ENCODE measurements around the gene AVPR2. TPM values are rescaled to one million over a fixed set of nuclear protein-coding genes. Genes with fewer than 3 reads are reported as not detected.

Gene AVPR2
- total RNA-seq, 1 experiment from 2014 or later, result not detected

- intact Hi-C loops (cut with micrococcal nuclease), result no loop called here
- Histone ChIP-seq H3K4me2 (ENCODE audit: low read length) (no peak overlapping the region), H3K4me3 (replicated peaks in 1 of 2; ENCODE audit: low read depth in 1 of 2, low read length in 2 of 2) (no peak overlapping the region), H3K27me3 (ENCODE audit: insufficient read depth, low read length) (no peaks in the 10 kb centered on the region), H3K9me2 (ENCODE audit: insufficient read depth) (no peaks in the 10 kb centered on the region), H2AFZ (ENCODE audit: low read depth, low read length, poor library complexity, severe bottlenecking) (no peak overlapping the region), H3K27ac (ENCODE audit: low read depth, low read length) (no peak overlapping the region), H3K9me3 (ENCODE audit: control insufficient read depth in 1 of 2, insufficient read depth in 1 of 2, low read depth in 1 of 2, low read length in 2 of 2) (no peaks in the 10 kb centered on the region), H3K79me2 (ENCODE audit: insufficient read depth, low read length) (no peaks in the 10 kb centered on the region), H3K4me1 (ENCODE audit: control insufficient read depth in 1 of 2, insufficient read depth in 2 of 2, low read length in 2 of 2) (peaks cover 0 to 2% of the 10 kb centered on the region in 2 experiments; a peak in 1 of 4 replicates), H4K20me1 (ENCODE audit: insufficient read depth) (no peaks in the 10 kb centered on the region), H3K36me3 (ENCODE audit: control insufficient read depth in 1 of 2, insufficient read depth in 2 of 2, low read length in 2 of 2) (no peaks in the 10 kb centered on the region), H3K9ac (ENCODE audit: low read length) (no peak overlapping the region)
- ATAC-seq (peak; percentile 66), DNase-seq (ENCODE audit: low read depth, low spot score) (no peak)
- CTCF ChIA-PET, result interaction anchor here (0.5 kb wide), 1 partner anchor 587 kb away, joined by 4 read pairs; no protein-coding TSS in a partner anchor
- BruUV-seq (replicated peaks), result no TSS peak
- RAD21 ChIA-PET (ENCODE audit: low non-redundant PET in 1 of 2, low total read pairs in 2 of 2, uncharacterized antibody in 2 of 2, unreplicated experiment in 2 of 2), result no interaction called here
- TF ChIP-seq YY1 (IDR thresholded peaks at IDR 0.05; ENCODE audit: extremely low read depth, insufficient replicate concordance, low read depth, low read length), result no peak
- TF ChIP-seq POLR2AphosphoS5 (IDR thresholded peaks at IDR 0.05; ENCODE audit: low read depth, low read length), result no peak
- TF ChIP-seq SP1 (IDR thresholded peaks at IDR 0.05; ENCODE audit: low read depth), result no peak
- TF ChIP-seq RAD21 (IDR thresholded peaks at IDR 0.05; ENCODE audit: low read depth), result no peak
- TF ChIP-seq, protein P1, sequence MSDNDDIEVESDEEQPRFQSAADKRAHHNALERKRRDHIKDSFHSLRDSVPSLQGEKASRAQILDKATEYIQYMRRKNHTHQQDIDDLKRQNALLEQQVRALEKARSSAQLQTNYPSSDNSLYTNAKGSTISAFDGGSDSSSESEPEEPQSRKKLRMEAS (IDR thresholded peaks at IDR 0.05), result no peak
- TF ChIP-seq POLR2A (IDR thresholded peaks at IDR 0.05; ENCODE audit: borderline replicate concordance, extremely low read depth, insufficient read depth, insufficient read length), result no peak
- TF ChIP-seq, protein P2, sequence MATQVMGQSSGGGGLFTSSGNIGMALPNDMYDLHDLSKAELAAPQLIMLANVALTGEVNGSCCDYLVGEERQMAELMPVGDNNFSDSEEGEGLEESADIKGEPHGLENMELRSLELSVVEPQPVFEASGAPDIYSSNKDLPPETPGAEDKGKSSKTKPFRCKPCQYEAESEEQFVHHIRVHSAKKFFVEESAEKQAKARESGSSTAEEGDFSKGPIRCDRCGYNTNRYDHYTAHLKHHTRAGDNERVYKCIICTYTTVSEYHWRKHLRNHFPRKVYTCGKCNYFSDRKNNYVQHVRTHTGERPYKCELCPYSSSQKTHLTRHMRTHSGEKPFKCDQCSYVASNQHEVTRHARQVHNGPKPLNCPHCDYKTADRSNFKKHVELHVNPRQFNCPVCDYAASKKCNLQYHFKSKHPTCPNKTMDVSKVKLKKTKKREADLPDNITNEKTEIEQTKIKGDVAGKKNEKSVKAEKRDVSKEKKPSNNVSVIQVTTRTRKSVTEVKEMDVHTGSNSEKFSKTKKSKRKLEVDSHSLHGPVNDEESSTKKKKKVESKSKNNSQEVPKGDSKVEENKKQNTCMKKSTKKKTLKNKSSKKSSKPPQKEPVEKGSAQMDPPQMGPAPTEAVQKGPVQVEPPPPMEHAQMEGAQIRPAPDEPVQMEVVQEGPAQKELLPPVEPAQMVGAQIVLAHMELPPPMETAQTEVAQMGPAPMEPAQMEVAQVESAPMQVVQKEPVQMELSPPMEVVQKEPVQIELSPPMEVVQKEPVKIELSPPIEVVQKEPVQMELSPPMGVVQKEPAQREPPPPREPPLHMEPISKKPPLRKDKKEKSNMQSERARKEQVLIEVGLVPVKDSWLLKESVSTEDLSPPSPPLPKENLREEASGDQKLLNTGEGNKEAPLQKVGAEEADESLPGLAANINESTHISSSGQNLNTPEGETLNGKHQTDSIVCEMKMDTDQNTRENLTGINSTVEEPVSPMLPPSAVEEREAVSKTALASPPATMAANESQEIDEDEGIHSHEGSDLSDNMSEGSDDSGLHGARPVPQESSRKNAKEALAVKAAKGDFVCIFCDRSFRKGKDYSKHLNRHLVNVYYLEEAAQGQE (IDR thresholded peaks at IDR 0.05; ENCODE audit: low read depth), result no peak
- TF ChIP-seq CBX3 (IDR thresholded peaks at IDR 0.05; ENCODE audit: low read depth), result no peak
- TF ChIP-seq ZNF274 (IDR thresholded peaks at IDR 0.05; ENCODE audit: low read depth, low read length), result no peak
- TF ChIP-seq, protein P3, sequence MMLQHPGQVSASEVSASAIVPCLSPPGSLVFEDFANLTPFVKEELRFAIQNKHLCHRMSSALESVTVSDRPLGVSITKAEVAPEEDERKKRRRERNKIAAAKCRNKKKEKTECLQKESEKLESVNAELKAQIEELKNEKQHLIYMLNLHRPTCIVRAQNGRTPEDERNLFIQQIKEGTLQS (IDR thresholded peaks at IDR 0.05), result no peak
- TF ChIP-seq FOSL1 (IDR thresholded peaks at IDR 0.05; ENCODE audit: low read depth), result no peak
- no peak for TF ChIP-seq JUND (IDR thresholded peaks at IDR 0.05)
- no peak for TF ChIP-seq EGR1 (IDR thresholded peaks at IDR 0.05; ENCODE audit: low read depth)
- POLR2A ChIA-PET, result interaction anchor here (0.9 kb wide), 1 partner anchor 15 kb away, joined by 3 read pairs; no protein-coding TSS in a partner anchor
These were observed 4.8 kb downstream of the AVPR2 start for GRCh38 chrX:153909024-153909979.

All from HCT116 (cell line).